Coronary artery (tissue), 2 donors: ENCODE measurements around the gene MSMO1.
"Not testable (repeated sequence)": the region's sequence is repeated elsewhere in the genome, so short reads cannot be mapped to it uniquely, and the experiment has no call there.

Experiments used
- DNase-seq: peaks from one replicate; pipeline ENCODE4 v3.0.0-alpha.2; 2017; ENCODE audit warnings: low spot score
- H3K27ac ChIP-seq, 2 donors: fragments of 200-600 bp; sonication (generic); one replicate each; pipeline ENCODE4 v1.5.1; 2016 to 2019
- H3K4me3 ChIP-seq: fragments of 200-600 bp; sonication (generic); 2 replicates; pipeline ENCODE4 v1.5.1; 2016; ENCODE audit warnings: mild to moderate bottlenecking, moderate library complexity
- TF ChIP-seq, protein P1 (sequence below): fragments of 200-600 bp; sonication (generic); IDR thresholded peaks from one replicate; pipeline ENCODE4 v1.5.1; 2019; ENCODE audit warnings: antibody characterized with exemption

Gene MSMO1

DNA sequence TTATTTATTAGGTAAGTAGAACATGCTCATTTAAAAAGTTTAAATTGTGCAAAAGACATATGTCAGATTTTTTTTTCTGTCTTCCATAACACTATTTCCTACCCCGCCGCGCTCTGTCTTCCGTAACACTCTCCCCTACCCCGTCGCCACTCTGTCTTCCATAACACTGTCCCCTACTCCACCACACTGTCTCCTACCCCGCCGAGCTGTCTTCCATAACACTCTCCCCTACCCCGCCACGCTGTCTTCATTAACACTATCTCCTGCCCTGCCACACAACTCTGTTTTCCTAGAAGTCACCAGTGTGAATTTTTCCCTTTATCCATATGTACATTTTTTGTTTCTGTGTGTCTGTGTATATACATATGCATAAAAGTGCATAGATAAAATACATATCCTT, 4.4 kb downstream of the MSMO1 start:
- Histone ChIP-seq H3K4me3 (no peak overlapping the region), H3K27ac (no peak overlapping the region)
- no peak for DNase-seq
- TF ChIP-seq, protein P1, sequence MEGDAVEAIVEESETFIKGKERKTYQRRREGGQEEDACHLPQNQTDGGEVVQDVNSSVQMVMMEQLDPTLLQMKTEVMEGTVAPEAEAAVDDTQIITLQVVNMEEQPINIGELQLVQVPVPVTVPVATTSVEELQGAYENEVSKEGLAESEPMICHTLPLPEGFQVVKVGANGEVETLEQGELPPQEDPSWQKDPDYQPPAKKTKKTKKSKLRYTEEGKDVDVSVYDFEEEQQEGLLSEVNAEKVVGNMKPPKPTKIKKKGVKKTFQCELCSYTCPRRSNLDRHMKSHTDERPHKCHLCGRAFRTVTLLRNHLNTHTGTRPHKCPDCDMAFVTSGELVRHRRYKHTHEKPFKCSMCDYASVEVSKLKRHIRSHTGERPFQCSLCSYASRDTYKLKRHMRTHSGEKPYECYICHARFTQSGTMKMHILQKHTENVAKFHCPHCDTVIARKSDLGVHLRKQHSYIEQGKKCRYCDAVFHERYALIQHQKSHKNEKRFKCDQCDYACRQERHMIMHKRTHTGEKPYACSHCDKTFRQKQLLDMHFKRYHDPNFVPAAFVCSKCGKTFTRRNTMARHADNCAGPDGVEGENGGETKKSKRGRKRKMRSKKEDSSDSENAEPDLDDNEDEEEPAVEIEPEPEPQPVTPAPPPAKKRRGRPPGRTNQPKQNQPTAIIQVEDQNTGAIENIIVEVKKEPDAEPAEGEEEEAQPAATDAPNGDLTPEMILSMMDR, result no peak

DNA sequence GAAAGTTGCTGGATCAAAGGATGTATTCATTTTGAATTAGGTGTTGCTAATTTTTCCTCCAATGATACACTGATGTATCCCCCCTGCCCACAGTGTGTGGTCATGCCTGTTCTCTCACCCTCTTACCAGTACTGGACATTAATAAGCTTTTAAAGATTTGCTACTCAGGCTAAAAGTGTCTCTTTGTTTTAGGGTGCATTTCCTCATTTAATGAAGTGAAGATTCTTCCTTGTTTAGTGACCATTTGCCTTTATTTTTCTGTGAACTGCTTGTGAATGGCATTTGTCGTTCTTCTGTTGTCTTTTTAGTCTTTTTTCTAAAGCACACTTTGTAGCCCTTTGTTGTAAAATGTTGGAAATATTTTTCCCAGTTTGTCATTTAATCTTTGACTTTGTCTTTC, 5.0 kb downstream of the MSMO1 start:
- Histone ChIP-seq H3K4me3 (no peak overlapping the region), H3K27ac (no peak overlapping the region)
- TF ChIP-seq, protein P1, result no peak
- DNase-seq, result no peak

DNA sequence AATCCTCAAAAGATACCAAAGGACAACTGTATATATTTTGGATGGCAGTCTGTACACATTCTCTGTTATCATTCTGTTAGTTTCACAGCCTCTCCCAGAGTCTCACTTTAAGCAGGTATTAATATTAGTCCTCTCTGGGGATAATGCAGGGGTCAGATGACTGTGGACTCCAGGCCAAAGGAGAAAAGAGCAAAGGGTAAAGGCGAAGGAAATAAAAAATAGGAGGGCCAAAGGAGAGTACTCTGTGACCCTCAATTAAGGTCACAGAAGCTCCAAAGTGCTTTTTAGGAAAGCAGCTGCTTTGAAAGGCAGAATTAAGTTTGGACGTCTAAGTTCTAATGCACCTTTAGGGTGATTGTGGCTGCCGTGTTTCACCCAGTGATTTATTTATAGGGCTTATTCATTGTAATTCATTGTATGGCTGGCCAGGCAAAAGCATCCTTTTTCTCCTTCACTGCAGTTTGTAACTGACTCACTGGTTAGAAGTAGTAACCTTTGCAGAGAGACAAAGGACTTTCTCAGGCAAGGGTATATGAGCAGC, 7.8 kb downstream of the MSMO1 start:
- H3K4me3 ChIP-seq, result no peak overlapping the region
- no peak overlapping the region for H3K27ac ChIP-seq
- TF ChIP-seq, protein P1, result no peak
- DNase-seq, result no peak

DNA sequence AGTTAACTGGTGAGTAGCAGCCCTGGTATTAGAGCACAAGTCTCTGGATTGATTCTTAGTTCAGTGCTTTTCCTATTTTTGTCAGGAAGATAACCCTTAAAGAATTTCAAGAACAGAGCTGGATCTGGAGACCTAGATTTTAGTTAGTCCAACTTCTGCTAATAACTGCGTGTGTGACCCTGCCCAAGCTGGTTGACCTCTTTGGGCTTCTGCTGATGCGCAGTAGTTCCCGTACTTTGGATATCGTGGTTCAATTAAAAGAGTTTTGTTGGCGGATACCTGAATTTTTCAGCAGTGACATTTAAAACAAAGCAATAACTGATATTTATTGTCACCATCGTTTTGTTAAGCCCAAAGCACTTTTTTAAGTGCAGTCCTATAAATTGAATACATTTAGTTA, 9.3 kb downstream of the MSMO1 start:
- TF ChIP-seq, protein P1, result no peak
- H3K27ac ChIP-seq, result no peak overlapping the region
- H3K4me3 ChIP-seq, result no peak overlapping the region
- DNase-seq, result no peak

DNA sequence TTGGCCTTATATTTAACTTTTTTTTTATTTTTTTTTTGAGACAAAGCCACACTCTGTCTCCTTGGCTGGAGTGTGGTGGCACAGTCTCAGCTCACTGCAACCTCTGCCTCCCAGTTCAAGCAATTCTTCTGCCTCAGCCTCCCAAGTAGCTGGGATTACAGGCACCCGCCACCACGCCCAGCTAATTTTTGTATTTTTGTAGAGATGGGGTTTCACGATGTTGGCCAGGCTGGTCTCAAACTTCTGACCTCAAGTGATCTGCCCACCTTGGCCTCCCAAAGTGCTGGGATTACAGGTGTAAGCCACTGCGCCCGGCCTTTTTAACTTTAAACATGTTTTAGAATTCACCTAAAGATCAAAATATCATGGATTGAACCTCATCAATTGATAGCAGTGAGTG, 14.9 kb downstream of the MSMO1 start:
- not testable (repeated sequence) for H3K27ac ChIP-seq, H3K4me3 ChIP-seq, DNase-seq

DNA sequence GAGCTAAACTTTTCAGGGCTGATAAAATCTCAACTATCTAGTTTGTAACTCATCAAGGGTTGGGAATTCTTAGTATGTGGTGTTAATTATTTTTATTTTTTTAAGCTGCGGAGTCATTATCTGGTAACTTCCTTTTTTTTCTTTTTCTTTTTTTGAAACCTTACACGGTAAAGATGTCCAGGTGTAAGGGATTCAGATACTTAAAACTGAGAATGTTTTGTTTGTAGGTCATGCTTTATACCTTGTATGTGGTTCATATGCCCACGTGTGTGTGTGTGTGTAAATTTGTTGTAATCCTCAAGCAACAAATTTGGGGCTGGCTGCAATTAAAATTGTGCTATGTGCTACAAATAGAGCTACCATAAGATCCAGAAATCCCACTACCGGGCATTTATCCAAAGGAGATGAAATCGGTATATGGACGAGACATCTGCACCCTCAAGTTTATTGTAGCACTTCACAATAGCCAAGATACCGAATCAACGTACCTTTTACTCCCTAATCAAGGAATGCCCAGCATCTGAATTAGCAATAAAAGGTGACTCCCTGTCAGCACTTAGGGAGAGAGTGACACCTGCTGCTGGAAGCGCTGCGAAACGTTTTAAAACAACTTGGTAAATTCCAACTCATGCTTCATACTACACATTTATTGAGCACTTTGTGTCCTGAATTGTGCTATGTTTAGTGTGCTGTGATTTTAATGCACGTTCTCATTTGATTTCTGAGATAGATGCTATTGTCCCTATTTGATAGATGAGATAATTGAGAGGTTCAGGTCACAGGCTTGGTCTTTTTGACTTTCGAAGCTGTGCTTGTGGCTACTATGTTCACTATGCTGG, 16.1 kb downstream of the MSMO1 start:
- DNase-seq, result no peak

DNA sequence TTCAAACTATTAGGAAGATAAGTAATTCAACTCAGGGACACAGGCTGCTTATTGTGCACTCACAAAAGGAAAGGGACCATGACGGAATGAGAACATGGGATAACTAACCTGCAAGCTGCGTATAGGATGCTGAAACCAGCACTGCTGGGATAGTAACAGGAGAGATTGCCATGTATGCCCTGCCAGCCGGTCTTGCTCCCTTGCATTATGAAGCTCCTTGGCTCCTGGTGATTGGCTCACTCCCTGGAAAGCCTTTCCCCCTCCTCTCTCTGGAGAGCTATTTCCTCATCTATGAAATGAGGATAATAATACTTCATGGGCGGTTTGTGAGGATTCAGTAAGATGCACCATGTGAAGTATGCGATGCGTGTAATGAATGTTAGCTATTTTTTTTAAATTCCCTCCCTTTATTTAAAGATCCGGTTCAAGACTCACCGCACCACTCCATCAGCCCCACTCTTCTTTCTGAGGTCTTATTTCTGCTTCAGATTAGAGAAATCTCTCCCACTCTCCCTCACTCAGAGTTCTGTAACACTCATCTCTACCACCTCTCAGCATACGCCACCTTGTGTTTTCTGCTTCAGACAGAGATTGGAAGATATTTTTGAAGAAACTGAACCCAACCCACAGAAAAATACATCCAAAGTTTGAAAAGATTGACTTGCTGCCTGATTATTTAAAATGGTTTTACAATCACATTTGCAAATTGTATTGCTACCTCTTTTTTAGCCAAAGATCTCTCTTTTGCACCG, 18.4 kb downstream of the MSMO1 start:
- TF ChIP-seq, protein P1, result no peak
- H3K4me3 ChIP-seq, result no peak overlapping the region
- no peak for DNase-seq
- H3K27ac ChIP-seq, result no peak overlapping the region

More for the DNA sequence above, 16.1 kb downstream of the MSMO1 start:
- TF ChIP-seq, protein P1, result no peak
- Histone ChIP-seq H3K4me3 (no peak overlapping the region), H3K27ac (no peak overlapping the region)
